KMS-11 (cell line): ENCODE data around the gene XPA.
A peak's percentile ranks its signal among the peaks of the same experiment; 100 is the strongest.

Source experiments
- H2AFZ ChIP-seq: fragments of 200-600 bp; sonication (generic); 2 replicates; pipeline ENCODE4 v1.6.1; 2016; ENCODE audit warnings: antibody characterized with exemption, mixed run types, low read depth
- H3K27ac ChIP-seq: fragments of 200-600 bp; sonication (generic); 2 replicates; pipeline ENCODE4 v1.6.1; 2016; ENCODE audit warnings: mild to moderate bottlenecking, mixed run types
- H3K27me3 ChIP-seq: fragments of 200-600 bp; sonication (generic); 2 replicates; pipeline ENCODE4 v1.6.1; 2017; ENCODE audit warnings: mild to moderate bottlenecking, low read depth, mixed run types, moderate library complexity; ENCODE audit not compliant: insufficient read depth
- H3K36me3 ChIP-seq: fragments of 200-600 bp; sonication (generic); 2 replicates; pipeline ENCODE4 v1.6.1; 2017; ENCODE audit warnings: mild to moderate bottlenecking, mixed run types; ENCODE audit not compliant: insufficient read depth
- H3K4me1 ChIP-seq: fragments of 200-600 bp; sonication (generic); 2 replicates; pipeline ENCODE4 v1.6.1; 2016; ENCODE audit warnings: mild to moderate bottlenecking, low read depth, mixed run types; ENCODE audit not compliant: poor library complexity, severe bottlenecking
- H3K4me2 ChIP-seq: fragments of 200-600 bp; sonication (generic); 2 replicates; pipeline ENCODE4 v1.7.0; 2016; ENCODE audit warnings: mild to moderate bottlenecking, mixed run types
- H3K4me3 ChIP-seq: fragments of 200-600 bp; sonication (generic); IDR thresholded peaks from 2 replicates; pipeline ENCODE4 v1.6.1; 2017; ENCODE audit warnings: low read depth, low read length, mixed read lengths; ENCODE audit not compliant: insufficient read depth
- H3K79me2 ChIP-seq: fragments of 200-600 bp; sonication (generic); 2 replicates; pipeline ENCODE4 v1.6.1; 2016; ENCODE audit warnings: low read depth, mixed run types; ENCODE audit not compliant: insufficient read depth
- H3K9ac ChIP-seq: fragments of 200-600 bp; sonication (generic); 2 replicates; pipeline ENCODE4 v1.6.1; 2016; ENCODE audit warnings: mild to moderate bottlenecking, mixed run types
- H4K20me1 ChIP-seq: fragments of 200-600 bp; sonication (generic); 2 replicates; pipeline ENCODE4 v1.6.1; 2016; ENCODE audit warnings: mild to moderate bottlenecking, mixed run types; ENCODE audit not compliant: insufficient read depth
- CTCF ChIP-seq: fragments of 200-600 bp; sonication (generic); conservative IDR thresholded peaks from 2 replicates; pipeline ENCODE4 v1.6.1; 2017; ENCODE audit warnings: low read depth, mild to moderate bottlenecking, antibody characterized with exemption, low read length, moderate library complexity, mixed read lengths

The XPA gene

GRCh38 chr9:97706246-97706645 lies 9.1 kb upstream of the XPA start:
- Histone ChIP-seq H3K27me3 (peaks cover 4% of the 10 kb centered on the region; the same call in 1 of the 2 replicates), H3K27ac (no peak overlapping the region), H3K79me2 (no peaks in the 10 kb centered on the region), H3K4me2 (no peak overlapping the region), H3K9ac (no peak overlapping the region), H3K4me1 (peaks cover 44% of the 10 kb centered on the region), H3K4me3 (no peak overlapping the region), H4K20me1 (no peaks in the 10 kb centered on the region), H3K36me3 (no peaks in the 10 kb centered on the region), H2AFZ (no peak overlapping the region)
- no peak for TF ChIP-seq CTCF

- Histone ChIP-seq H3K36me3 (no peaks in the 10 kb centered on the region), H3K27me3 (peaks cover 4% of the 10 kb centered on the region; the same call in 1 of the 2 replicates)
Observed at GRCh38 chr9:97705354-97705950, 8.3 kb upstream of the XPA start.

GRCh38 chr9:97704851-97705250 lies 7.7 kb upstream of the XPA start:
- H3K36me3 ChIP-seq, result no peaks in the 10 kb centered on the region
- H3K9ac ChIP-seq, result no peak overlapping the region
- H2AFZ ChIP-seq, result no peak overlapping the region
- H3K4me2 ChIP-seq, result peak overlapping the region; percentile 88; the same call in 1 of the 2 replicates
- H3K27me3 ChIP-seq, result peaks cover 4% of the 10 kb centered on the region; the same call in 1 of the 2 replicates
- peaks cover 44% of the 10 kb centered on the region for H3K4me1 ChIP-seq
- H3K79me2 ChIP-seq, result no peaks in the 10 kb centered on the region
- no peak for TF ChIP-seq CTCF
- H3K27ac ChIP-seq, result no peak overlapping the region
- H3K4me3 ChIP-seq, result no peak overlapping the region
- H4K20me1 ChIP-seq, result no peaks in the 10 kb centered on the region

More at GRCh38 chr9:97705354-97705950, 8.3 kb upstream of the XPA start:
- Histone ChIP-seq H3K4me2 (no peak overlapping the region), H3K9ac (no peak overlapping the region), H3K79me2 (no peaks in the 10 kb centered on the region), H3K4me3 (no peak overlapping the region), H3K27ac (no peak overlapping the region), H3K4me1 (peaks cover 44% of the 10 kb centered on the region), H2AFZ (no peak overlapping the region), H4K20me1 (no peaks in the 10 kb centered on the region)
- no peak for TF ChIP-seq CTCF

GRCh38 chr9:97704345-97704677 lies 7.2 kb upstream of the XPA start:
- Histone ChIP-seq H2AFZ (peak overlapping the region; percentile 79), H3K9ac (peak overlapping the region; percentile 34; the same call in 1 of the 2 replicates), H3K4me3 (no peak overlapping the region), H4K20me1 (no peaks in the 10 kb centered on the region), H3K27me3 (peaks cover 4% of the 10 kb centered on the region; the same call in 1 of the 2 replicates), H3K4me2 (peak overlapping the region; percentile 88), H3K4me1 (peaks cover 44% of the 10 kb centered on the region), H3K36me3 (no peaks in the 10 kb centered on the region), H3K79me2 (no peaks in the 10 kb centered on the region), H3K27ac (peak overlapping the region; percentile 77)
- no peak for TF ChIP-seq CTCF
